B cell (primary cell): ENCODE data around the gene PRM1. TPM values are rescaled to one million over a fixed set of nuclear protein-coding genes. Genes with fewer than 3 reads are reported as not detected.

ENCODE experiments used
- ATAC-seq: fragments of 200-7000 bp; cut with Tn5 transposase; one replicate; pipeline ENCODE4 v1.10.0; 2021; ENCODE audit warnings: low read depth, mild to moderate bottlenecking, moderate number of reproducible peaks, moderate library complexity
- CTCF ChIA-PET: fragments of 350-600 bp; sonication (Branson Sonifier 250); formaldehyde crosslinking; loops from one replicate; lab custom pipeline; 2021; ENCODE audit warnings: antibody characterized with exemption, inconsistent platforms; lab: Charles Lee
- POLR2A ChIA-PET: fragments of 350-600 bp; sonication (Branson Sonifier 250); formaldehyde crosslinking; loops from one replicate; lab custom pipeline; 2021; ENCODE audit warnings: antibody characterized with exemption; lab: Charles Lee
- DNase-seq: peaks from one replicate; pipeline ENCODE4 v3.0.0; 2013
- H2AFZ ChIP-seq: 2 replicates; pipeline ENCODE4 v1.6.1; 2012; ENCODE audit warnings: mild to moderate bottlenecking, low read depth, low read length; ENCODE audit not compliant: insufficient read depth, poor library complexity, severe bottlenecking
- H3K27ac ChIP-seq, 2 donors: 1 replicate in 1 of 2; 2 replicates in 1 of 2; pipeline ENCODE4 v1.5.1; 2012 to 2013; ENCODE audit warnings: low read length in 2 of 2, mild to moderate bottlenecking in 2 of 2, moderate library complexity in 1 of 2
- H3K27me3 ChIP-seq, 4 experiments: fragments of 200-600 bp in 1 of 4; sonication (generic) in 1 of 4; replicated peaks in 1 of 4; 1 replicate in 2 of 4; 2 replicates in 2 of 4; pipeline versions ENCODE4 v1.6.1 to v1.7.0; 2013 to 2016; ENCODE audit warnings: low read length in 3 of 4, mild to moderate bottlenecking in 2 of 4, mixed read lengths in 1 of 4, moderate library complexity in 1 of 4; ENCODE audit not compliant: insufficient read depth in 4 of 4, control insufficient read depth in 3 of 4; ENCODE audit errors: control extremely low read depth in 1 of 4
- H3K36me3 ChIP-seq, 2 experiments: replicated peaks in 1 of 2; 1 replicate in 1 of 2; 2 replicates in 1 of 2; pipeline versions ENCODE4 v1.6.1 to v1.7.1; 2013; ENCODE audit warnings: low read length in 1 of 2; ENCODE audit not compliant: insufficient read depth in 2 of 2, control insufficient read depth in 1 of 2; ENCODE audit errors: control extremely low read depth in 1 of 2, extremely low read depth in 1 of 2
- H3K4me1 ChIP-seq, 2 donors: fragments of 200-600 bp in 1 of 2; sonication (generic) in 1 of 2; 1 replicate in 1 of 2; 2 replicates in 1 of 2; pipeline versions ENCODE4 v1.5.1 to v1.6.1; 2013 to 2017; ENCODE audit warnings: low read length in 2 of 2; ENCODE audit not compliant: control insufficient read depth in 2 of 2, insufficient read depth in 2 of 2
- H3K4me2 ChIP-seq: replicated peaks from 2 replicates; pipeline ENCODE3; 2012; ENCODE audit warnings: mild to moderate bottlenecking, low read depth, low read length; ENCODE audit not compliant: poor library complexity, severe bottlenecking
- H3K4me3 ChIP-seq, 5 experiments: fragments of 200-600 bp in 1 of 5; sonication (generic) in 1 of 5; 1 replicate in 3 of 5; 2 replicates in 2 of 5; pipeline versions ENCODE4 v1.5.1 to v1.7.0; 2011 to 2016; ENCODE audit warnings: low read length in 4 of 5, mild to moderate bottlenecking in 4 of 5, low read depth in 2 of 5, control low read depth in 1 of 5, moderate library complexity in 1 of 5; ENCODE audit not compliant: insufficient read depth in 1 of 5; ENCODE audit errors: control extremely low read depth in 1 of 5, extremely low read depth in 1 of 5
- H3K79me2 ChIP-seq: fragments of 200-600 bp; sonication (generic); one replicate; pipeline ENCODE4 v1.6.0; 2016; ENCODE audit warnings: low read length; ENCODE audit not compliant: control insufficient read depth, insufficient read depth
- H3K9ac ChIP-seq: fragments of 200-600 bp; sonication (generic); 2 replicates; pipeline ENCODE4 v1.6.1; 2017; ENCODE audit warnings: mild to moderate bottlenecking, low read length, moderate library complexity
- H3K9me3 ChIP-seq, 3 donors: one replicate each; pipeline versions ENCODE4 v1.6.1 to v1.7.1; 2013; ENCODE audit warnings: low read length in 2 of 3; ENCODE audit not compliant: control insufficient read depth in 2 of 3, insufficient read depth in 1 of 3; ENCODE audit errors: control extremely low read depth in 1 of 3
- H4K20me1 ChIP-seq: 2 replicates; pipeline ENCODE4 v1.6.0; 2012; ENCODE audit warnings: mild to moderate bottlenecking, low read length; ENCODE audit not compliant: insufficient read depth, control insufficient read depth, poor library complexity, severe bottlenecking
- H3K27ac Mint-ChIP-seq: one replicate; pipeline ENCODE4 v1.8.0; 2021; ENCODE audit warnings: mixed read lengths
- H3K27me3 Mint-ChIP-seq: one replicate; pipeline ENCODE4 v1.8.0; 2021; ENCODE audit warnings: mixed read lengths
- H3K4me1 Mint-ChIP-seq: one replicate; pipeline ENCODE4 v1.8.0; 2021; ENCODE audit warnings: mixed read lengths
- H3K4me3 Mint-ChIP-seq: one replicate; pipeline ENCODE4 v1.8.0; 2021; ENCODE audit warnings: mixed read lengths
- H3K9me3 Mint-ChIP-seq: one replicate; pipeline ENCODE4 v1.8.0; 2022; ENCODE audit warnings: mixed read lengths; ENCODE audit not compliant: insufficient read depth
- EZH2 ChIP-seq: IDR thresholded peaks from 2 replicates; pipeline ENCODE4 v1.6.1; 2012; ENCODE audit warnings: borderline replicate concordance, low read depth, mild to moderate bottlenecking, moderate library complexity, low read length; ENCODE audit not compliant: insufficient read depth, poor library complexity, severe bottlenecking
- WGBS: methylation state at CpG from one replicate; pipeline ENCODE4 v1.1.5; 2013; ENCODE audit warnings: missing lambda C conversion rate; ENCODE audit not compliant: insufficient coverage; 5-methylcytosine and 5-hydroxymethylcytosine counted together
- intact Hi-C: fragments of 100-400 bp; cut with micrococcal nuclease; formaldehyde crosslinking; loops from one replicate; pipeline ENCODE4 v1.10.0; 2022
- polyA plus RNA-seq: library from polyadenylated mRNA; depleted of rRNA; stranded (reverse); fragments of >200 nt; gene quantifications from 2 replicates; pipeline ENCODE4 v1.2.3, GENCODE V29; 2012
- total RNA-seq, 2 donors: library from RNA; stranded (reverse); fragments of 120-200 nt in 1 of 2; gene quantifications; 1 replicate in 1 of 2; 2 replicates in 1 of 2; pipeline versions ENCODE4 v1.2.3 to v1.2.4, GENCODE V29; 2013 to 2022
- TF ChIP-seq, protein P1 (sequence below): fragments of 200-600 bp; IDR thresholded peaks from one replicate; pipeline ENCODE4 v1.8.0; 2022; ENCODE audit warnings: antibody characterized with exemption, mild to moderate bottlenecking

Gene PRM1
- total and polyA plus RNA-seq, 2 donors (not counting 1 experiment from before 2014, with no cell fraction given): not detected

GRCh38 chr16:11236461-11237254 lies 44.5 kb downstream of the PRM1 start:
- Mint-ChIP-seq H3K4me1 (peaks cover 25% of the 10 kb centered on the region), H3K27me3 (no peaks in the 10 kb centered on the region), H3K4me3 (no peak overlapping the region), H3K27ac (no peak overlapping the region), H3K9me3 (no peaks in the 10 kb centered on the region)
- no peak for ATAC-seq
- Histone ChIP-seq H3K9ac (no peak overlapping the region), H3K27ac (no peak overlapping the region), H3K27me3 (no peaks in the 10 kb centered on the region), H2AFZ (no peak overlapping the region), H4K20me1 (no peaks in the 10 kb centered on the region), H3K4me3 (no peak overlapping the region), H3K36me3 (no peaks in the 10 kb centered on the region), H3K9me3 (no peaks in the 10 kb centered on the region), H3K4me1 (peaks cover 19 to 24% of the 10 kb centered on the region in 2 donors), H3K4me2 (no peak overlapping the region), H3K79me2 (no peaks in the 10 kb centered on the region)
- ChIA-PET POLR2A (no interaction called here), CTCF (interaction anchor here (0.6 to 1.3 kb wide), 3 partner anchors 18 to 271 kb away, joined by 3 to 4 read pairs (median 4); no protein-coding TSS in a partner anchor)
- TF ChIP-seq, protein P1, sequence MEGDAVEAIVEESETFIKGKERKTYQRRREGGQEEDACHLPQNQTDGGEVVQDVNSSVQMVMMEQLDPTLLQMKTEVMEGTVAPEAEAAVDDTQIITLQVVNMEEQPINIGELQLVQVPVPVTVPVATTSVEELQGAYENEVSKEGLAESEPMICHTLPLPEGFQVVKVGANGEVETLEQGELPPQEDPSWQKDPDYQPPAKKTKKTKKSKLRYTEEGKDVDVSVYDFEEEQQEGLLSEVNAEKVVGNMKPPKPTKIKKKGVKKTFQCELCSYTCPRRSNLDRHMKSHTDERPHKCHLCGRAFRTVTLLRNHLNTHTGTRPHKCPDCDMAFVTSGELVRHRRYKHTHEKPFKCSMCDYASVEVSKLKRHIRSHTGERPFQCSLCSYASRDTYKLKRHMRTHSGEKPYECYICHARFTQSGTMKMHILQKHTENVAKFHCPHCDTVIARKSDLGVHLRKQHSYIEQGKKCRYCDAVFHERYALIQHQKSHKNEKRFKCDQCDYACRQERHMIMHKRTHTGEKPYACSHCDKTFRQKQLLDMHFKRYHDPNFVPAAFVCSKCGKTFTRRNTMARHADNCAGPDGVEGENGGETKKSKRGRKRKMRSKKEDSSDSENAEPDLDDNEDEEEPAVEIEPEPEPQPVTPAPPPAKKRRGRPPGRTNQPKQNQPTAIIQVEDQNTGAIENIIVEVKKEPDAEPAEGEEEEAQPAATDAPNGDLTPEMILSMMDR: no peak
- TF ChIP-seq EZH2: no peak
- DNase-seq: no peak
- 98% methylated on average over 8 of the region's 10 CpGs for whole genome bisulfite sequencing
- intact Hi-C loops: no loop called here

GRCh38 chr16:11235703-11235991 lies 45.5 kb downstream of the PRM1 start:
- H3K27ac ChIP-seq: no peak overlapping the region
- intact Hi-C loops: no loop called here
- H3K4me2 ChIP-seq: no peak overlapping the region
- H3K27me3 Mint-ChIP-seq: no peaks in the 10 kb centered on the region
- ATAC-seq: no peak
- H3K4me1 Mint-ChIP-seq: peaks cover 30% of the 10 kb centered on the region
- no peaks in the 10 kb centered on the region for H4K20me1 ChIP-seq
- H2AFZ ChIP-seq: no peak overlapping the region
- no peak overlapping the region for H3K9ac ChIP-seq
- no peak overlapping the region for H3K27ac Mint-ChIP-seq
- peaks cover 18 to 21% of the 10 kb centered on the region in 2 donors for H3K4me1 ChIP-seq
- H3K27me3 ChIP-seq: no peaks in the 10 kb centered on the region
- 21% methylated on average over 3 of the region's 5 CpGs for WGBS
- H3K4me3 Mint-ChIP-seq: no peak overlapping the region
- no peaks in the 10 kb centered on the region for H3K79me2 ChIP-seq
- POLR2A ChIA-PET: interaction anchor here (0.6 kb wide), 1 partner anchor 9 kb away, joined by 4 read pairs; no protein-coding TSS in a partner anchor
- H3K4me3 ChIP-seq: no peak overlapping the region
- DNase-seq: no peak
- H3K9me3 Mint-ChIP-seq: no peaks in the 10 kb centered on the region
- CTCF ChIA-PET: interaction anchor here (1.3 kb wide), 1 partner anchor 19 kb away, joined by 3 read pairs; no protein-coding TSS in a partner anchor
- no peaks in the 10 kb centered on the region for H3K9me3 ChIP-seq
- TF ChIP-seq EZH2: no peak
- TF ChIP-seq, protein P1: no peak
- no peaks in the 10 kb centered on the region for H3K36me3 ChIP-seq
